H9 (cell line): Measurements from ENCODE around the gene CSNK1A1. TPM values are rescaled to one million over a fixed set of nuclear protein-coding genes. Genes with fewer than 3 reads are reported as not detected.

Experiments
- DNase-seq: peaks from one replicate; pipeline ENCODE4 v3.0.0-alpha.2; 2017
- H2AFZ ChIP-seq: one replicate; pipeline ENCODE4 v1.6.1; 2013; ENCODE audit warnings: mild to moderate bottlenecking, low read length, control low read depth, moderate library complexity
- H2AK5ac ChIP-seq: 2 replicates; pipeline ENCODE4 v1.6.1; 2013; ENCODE audit warnings: low read length, control low read depth, mixed read lengths; ENCODE audit not compliant: insufficient read length
- H2BK120ac ChIP-seq: one replicate; pipeline ENCODE4 v1.6.1; 2013; ENCODE audit warnings: low read depth, mild to moderate bottlenecking, low read length, control low read depth, inconsistent platforms; ENCODE audit not compliant: poor library complexity, severe bottlenecking
- H2BK12ac ChIP-seq: 2 replicates; pipeline ENCODE4 v1.6.1; 2013; ENCODE audit warnings: low read length, control low read depth, mixed read lengths, low read depth; ENCODE audit not compliant: insufficient read length
- H2BK15ac ChIP-seq: 2 replicates; pipeline ENCODE4 v1.6.1; 2013; ENCODE audit warnings: low read depth, low read length, control low read depth
- H2BK20ac ChIP-seq: one replicate; pipeline ENCODE4 v1.6.1; 2013; ENCODE audit warnings: low read depth, mild to moderate bottlenecking, low read length, control low read depth, inconsistent platforms; ENCODE audit not compliant: poor library complexity, severe bottlenecking
- H2BK5ac ChIP-seq: 2 replicates; pipeline ENCODE4 v1.6.1; 2013; ENCODE audit warnings: low read length, control low read depth, mixed read lengths; ENCODE audit not compliant: insufficient read length
- H3K14ac ChIP-seq: 2 replicates; pipeline ENCODE4 v1.6.1; 2013; ENCODE audit warnings: low read length, control low read depth; ENCODE audit not compliant: insufficient read depth
- H3K18ac ChIP-seq: 2 replicates; pipeline ENCODE4 v1.6.1; 2013; ENCODE audit warnings: low read depth, mild to moderate bottlenecking, mixed read lengths, low read length, control low read depth; ENCODE audit not compliant: insufficient read length
- H3K23ac ChIP-seq: 2 replicates; pipeline ENCODE4 v1.6.1; 2013; ENCODE audit warnings: low read length, control low read depth, mixed read lengths, low read depth; ENCODE audit not compliant: insufficient read length
- H3K23me2 ChIP-seq: 2 replicates; pipeline ENCODE4 v1.6.1; 2013; ENCODE audit warnings: low read depth, mild to moderate bottlenecking, mixed read lengths, low read length, control low read depth; ENCODE audit not compliant: insufficient read length, poor library complexity, severe bottlenecking
- H3K27ac ChIP-seq: 2 replicates; pipeline ENCODE4 v1.5.1; 2013; ENCODE audit warnings: low read length, control low read depth, mixed read lengths, low read depth; ENCODE audit not compliant: insufficient read length
- H3K27me3 ChIP-seq: 2 replicates; pipeline ENCODE4 v1.6.1; 2013; ENCODE audit warnings: low read length, control low read depth, inconsistent platforms; ENCODE audit not compliant: insufficient read depth
- H3K4ac ChIP-seq: 2 replicates; pipeline ENCODE4 v1.6.1; 2013; ENCODE audit warnings: low read depth, mild to moderate bottlenecking, control low read depth, inconsistent platforms, low read length, moderate library complexity
- H3K4me1 ChIP-seq: 2 replicates; pipeline ENCODE4 v1.6.1; 2013; ENCODE audit warnings: low read length, control low read depth, inconsistent platforms; ENCODE audit not compliant: insufficient read depth
- H3K4me2 ChIP-seq: 2 replicates; pipeline ENCODE4 v1.6.1; 2013; ENCODE audit warnings: low read length, control low read depth, mixed read lengths; ENCODE audit not compliant: insufficient read length, insufficient read depth
- H3K56ac ChIP-seq: 2 replicates; pipeline ENCODE4 v1.6.1; 2013; ENCODE audit warnings: low read depth, mild to moderate bottlenecking, mixed read lengths, low read length, control low read depth; ENCODE audit not compliant: insufficient read length
- H3K79me1 ChIP-seq: 2 replicates; pipeline ENCODE4 v1.6.1; 2013; ENCODE audit warnings: low read depth, mild to moderate bottlenecking, moderate library complexity, low read length, control low read depth, inconsistent platforms; ENCODE audit not compliant: insufficient read depth, poor library complexity, severe bottlenecking
- H3K79me2 ChIP-seq: 2 replicates; pipeline ENCODE4 v1.6.1; 2013; ENCODE audit warnings: low read length, control low read depth, inconsistent platforms; ENCODE audit not compliant: insufficient read depth
- H3K9ac ChIP-seq: 2 replicates; pipeline ENCODE4 v1.6.1; 2013; ENCODE audit warnings: low read length, control low read depth, mixed read lengths; ENCODE audit not compliant: insufficient read length; ENCODE audit errors: extremely low read depth
- H3K9me3 ChIP-seq: one replicate; pipeline ENCODE4 v1.6.1; 2013; ENCODE audit warnings: low read depth, low read length, inconsistent platforms; ENCODE audit not compliant: control insufficient read depth
- H3T11ph ChIP-seq: one replicate; pipeline ENCODE4 v1.6.1; 2013; ENCODE audit warnings: mild to moderate bottlenecking, low read length, control low read depth, inconsistent platforms
- H4K20me1 ChIP-seq: one replicate; pipeline ENCODE4 v1.6.1; 2013; ENCODE audit not compliant: control insufficient read depth, insufficient read length, insufficient read depth
- H4K5ac ChIP-seq: 2 replicates; pipeline ENCODE4 v1.6.1; 2013; ENCODE audit warnings: low read depth, mild to moderate bottlenecking, mixed read lengths, low read length, control low read depth; ENCODE audit not compliant: insufficient read length
- H4K8ac ChIP-seq: replicated peaks from 2 replicates; pipeline ENCODE4 v1.6.1; 2013; ENCODE audit warnings: low read length, control low read depth, mixed read lengths, low read depth; ENCODE audit not compliant: insufficient read length
- H4K91ac ChIP-seq: 2 replicates; pipeline ENCODE4 v1.6.1; 2013; ENCODE audit warnings: low read depth, mild to moderate bottlenecking, moderate library complexity, mixed read lengths, low read length, control low read depth; ENCODE audit not compliant: insufficient read length
- H3K27ac Mint-ChIP-seq, 3 experiments: 2 replicates in 2 of 3; 3 replicates in 1 of 3; pipeline ENCODE4 v1.8.0; 2020 to 2021; ENCODE audit warnings: mixed read lengths in 3 of 3, mild to moderate bottlenecking in 1 of 3, moderate library complexity in 1 of 3
- H3K27me3 Mint-ChIP-seq: 2 replicates; pipeline ENCODE4 v1.8.0; 2021; ENCODE audit warnings: low read depth, mild to moderate bottlenecking, moderate library complexity, mixed read lengths
- H3K36me3 Mint-ChIP-seq, 3 experiments: 2 replicates in 2 of 3; 3 replicates in 1 of 3; pipeline ENCODE4 v1.8.0; 2020 to 2021; ENCODE audit warnings: low read depth in 3 of 3, mixed read lengths in 3 of 3; ENCODE audit not compliant: insufficient read depth in 1 of 3
- H3K4me1 Mint-ChIP-seq, 2 experiments: 2 replicates each; pipeline ENCODE4 v1.8.0; 2020; ENCODE audit warnings: mixed read lengths in 2 of 2
- H3K4me3 Mint-ChIP-seq, 2 experiments: 2 replicates in 1 of 2; 3 replicates in 1 of 2; pipeline ENCODE4 v1.8.0; 2020 to 2021; ENCODE audit warnings: mild to moderate bottlenecking in 2 of 2, mixed read lengths in 2 of 2, moderate library complexity in 1 of 2
- H3K9me3 Mint-ChIP-seq, 2 experiments: 2 replicates in 1 of 2; 3 replicates in 1 of 2; pipeline ENCODE4 v1.8.0; 2020; ENCODE audit warnings: mild to moderate bottlenecking in 2 of 2, mixed read lengths in 2 of 2, moderate library complexity in 1 of 2
- total RNA-seq: library from RNA; stranded (reverse); gene quantifications from 2 replicates; pipeline ENCODE4 v1.2.1, GENCODE V29; 2021
- TF ChIP-seq, protein P1 (sequence below): fragments of 200-600 bp; sonication (generic); conservative IDR thresholded peaks from 3 replicates; pipeline ENCODE4 v1.8.0; 2021; ENCODE audit warnings: antibody characterized with exemption, mild to moderate bottlenecking

The CSNK1A1 gene
- total RNA-seq, 1 experiment from 2014 or later: 310 TPM

- H3K56ac ChIP-seq: no peak overlapping the region
- no peak overlapping the region for H3K4me2 ChIP-seq
- H4K8ac ChIP-seq: no peak overlapping the region
- H3K79me2 ChIP-seq: peaks cover 21% of the 10 kb centered on the region; the same call in 1 of the 2 replicates
- H2AK5ac ChIP-seq: no peak overlapping the region
- no peak overlapping the region for H4K5ac ChIP-seq
- H2AFZ ChIP-seq: no peak overlapping the region
- no peak overlapping the region for H3K9ac ChIP-seq
- no peaks in the 10 kb centered on the region for H3K9me3 Mint-ChIP-seq
- TF ChIP-seq, protein P1, sequence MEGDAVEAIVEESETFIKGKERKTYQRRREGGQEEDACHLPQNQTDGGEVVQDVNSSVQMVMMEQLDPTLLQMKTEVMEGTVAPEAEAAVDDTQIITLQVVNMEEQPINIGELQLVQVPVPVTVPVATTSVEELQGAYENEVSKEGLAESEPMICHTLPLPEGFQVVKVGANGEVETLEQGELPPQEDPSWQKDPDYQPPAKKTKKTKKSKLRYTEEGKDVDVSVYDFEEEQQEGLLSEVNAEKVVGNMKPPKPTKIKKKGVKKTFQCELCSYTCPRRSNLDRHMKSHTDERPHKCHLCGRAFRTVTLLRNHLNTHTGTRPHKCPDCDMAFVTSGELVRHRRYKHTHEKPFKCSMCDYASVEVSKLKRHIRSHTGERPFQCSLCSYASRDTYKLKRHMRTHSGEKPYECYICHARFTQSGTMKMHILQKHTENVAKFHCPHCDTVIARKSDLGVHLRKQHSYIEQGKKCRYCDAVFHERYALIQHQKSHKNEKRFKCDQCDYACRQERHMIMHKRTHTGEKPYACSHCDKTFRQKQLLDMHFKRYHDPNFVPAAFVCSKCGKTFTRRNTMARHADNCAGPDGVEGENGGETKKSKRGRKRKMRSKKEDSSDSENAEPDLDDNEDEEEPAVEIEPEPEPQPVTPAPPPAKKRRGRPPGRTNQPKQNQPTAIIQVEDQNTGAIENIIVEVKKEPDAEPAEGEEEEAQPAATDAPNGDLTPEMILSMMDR: no peak
- H3T11ph ChIP-seq: no peak overlapping the region
- H3K18ac ChIP-seq: no peak overlapping the region
- H3K27me3 ChIP-seq: no peaks in the 10 kb centered on the region
- no peak overlapping the region for H3K27ac ChIP-seq
- H2BK15ac ChIP-seq: no peak overlapping the region
- no peak overlapping the region for H3K14ac ChIP-seq
- peaks cover 51 to 52% of the 10 kb centered on the region in 2 experiments for H3K4me1 Mint-ChIP-seq
- no peak overlapping the region for H4K91ac ChIP-seq
- H4K20me1 ChIP-seq: no peaks in the 10 kb centered on the region
- no peak for DNase-seq
- no peak overlapping the region for H2BK20ac ChIP-seq
- no peaks in the 10 kb centered on the region for H3K23me2 ChIP-seq
- H3K9me3 ChIP-seq: no peaks in the 10 kb centered on the region
- no peaks in the 10 kb centered on the region for H3K79me1 ChIP-seq
- peaks cover 7 to 72% (median 69%) of the 10 kb centered on the region in 3 experiments; a peak in 6 of 7 replicates for H3K36me3 Mint-ChIP-seq
- no peak overlapping the region for H3K23ac ChIP-seq
- H3K4ac ChIP-seq: no peak overlapping the region
- H2BK5ac ChIP-seq: no peak overlapping the region
- H3K27ac Mint-ChIP-seq: peak overlapping the region; percentile 49 to 94 (median 87); a peak in 6 of 7 replicates
- no peak overlapping the region for H2BK120ac ChIP-seq
- H3K4me1 ChIP-seq: no peaks in the 10 kb centered on the region; the same call in 1 of the 2 replicates
- no peaks in the 10 kb centered on the region for H3K27me3 Mint-ChIP-seq
- no peak overlapping the region for H2BK12ac ChIP-seq
- peak overlapping the region in 1 of 2 experiments; percentile 50; a peak in 2 of 5 replicates for H3K4me3 Mint-ChIP-seq
Measured at GRCh38 chr5:149519601-149520000, 31.6 kb downstream of the CSNK1A1 start.
